A673 (cell line): ENCODE measurements around the gene COX6A2.

Source experiments
- EZH2 ChIP-seq: fragments of 200-600 bp; sonication (generic); IDR thresholded peaks from 2 replicates; pipeline ENCODE4 v1.6.1; 2017; ENCODE audit warnings: borderline replicate concordance, low read depth, mild to moderate bottlenecking, mixed read lengths, antibody characterized with exemption, low read length; ENCODE audit not compliant: poor library complexity, severe bottlenecking
- TF ChIP-seq, protein P1 (sequence below): fragments of 300-800, 200-600 bp; sonication (generic); conservative IDR thresholded peaks from 2 replicates; pipeline ENCODE4 v1.5.1; 2017; ENCODE audit warnings: low read depth, mild to moderate bottlenecking, antibody characterized with exemption, low read length, moderate library complexity, mixed read lengths

DNA sequence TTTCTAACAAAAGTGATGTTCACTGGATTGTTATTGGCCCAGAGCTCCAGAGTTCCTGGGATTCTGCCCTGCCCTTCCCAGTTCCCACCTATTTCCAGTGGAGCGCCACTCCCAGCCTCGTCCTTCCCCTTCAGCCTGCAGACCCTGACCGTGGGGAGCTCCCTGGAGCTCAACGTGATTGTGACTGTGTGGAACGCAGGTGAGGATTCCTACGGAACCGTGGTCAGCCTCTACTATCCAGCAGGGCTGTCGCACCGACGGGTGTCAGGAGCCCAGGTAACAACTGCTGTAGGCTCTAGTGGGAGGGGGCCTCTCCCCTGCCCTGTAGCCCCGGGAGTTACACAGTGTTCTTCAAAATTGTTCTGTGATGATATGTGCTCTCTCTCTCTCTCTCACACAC is 11.8 kb downstream of the COX6A2 start:
- TF ChIP-seq, protein P1, sequence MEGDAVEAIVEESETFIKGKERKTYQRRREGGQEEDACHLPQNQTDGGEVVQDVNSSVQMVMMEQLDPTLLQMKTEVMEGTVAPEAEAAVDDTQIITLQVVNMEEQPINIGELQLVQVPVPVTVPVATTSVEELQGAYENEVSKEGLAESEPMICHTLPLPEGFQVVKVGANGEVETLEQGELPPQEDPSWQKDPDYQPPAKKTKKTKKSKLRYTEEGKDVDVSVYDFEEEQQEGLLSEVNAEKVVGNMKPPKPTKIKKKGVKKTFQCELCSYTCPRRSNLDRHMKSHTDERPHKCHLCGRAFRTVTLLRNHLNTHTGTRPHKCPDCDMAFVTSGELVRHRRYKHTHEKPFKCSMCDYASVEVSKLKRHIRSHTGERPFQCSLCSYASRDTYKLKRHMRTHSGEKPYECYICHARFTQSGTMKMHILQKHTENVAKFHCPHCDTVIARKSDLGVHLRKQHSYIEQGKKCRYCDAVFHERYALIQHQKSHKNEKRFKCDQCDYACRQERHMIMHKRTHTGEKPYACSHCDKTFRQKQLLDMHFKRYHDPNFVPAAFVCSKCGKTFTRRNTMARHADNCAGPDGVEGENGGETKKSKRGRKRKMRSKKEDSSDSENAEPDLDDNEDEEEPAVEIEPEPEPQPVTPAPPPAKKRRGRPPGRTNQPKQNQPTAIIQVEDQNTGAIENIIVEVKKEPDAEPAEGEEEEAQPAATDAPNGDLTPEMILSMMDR = no peak
- TF ChIP-seq EZH2 = no peak
